GM23248 (cell line): ENCODE data around the gene SOBP.

ENCODE experiments used
- EZH2 ChIP-seq: fragments of 200-600 bp; sonication (generic); IDR thresholded peaks from 2 replicates; pipeline ENCODE4 v1.6.1; 2018; ENCODE audit warnings: antibody characterized with exemption, mild to moderate bottlenecking; ENCODE audit not compliant: insufficient read depth, poor library complexity, severe bottlenecking
- EZH2phosphoT487 ChIP-seq: fragments of 200-600 bp; sonication (generic); IDR thresholded peaks from 2 replicates; pipeline ENCODE4 v1.6.1; 2018; ENCODE audit warnings: antibody characterized with exemption, moderate library complexity, mild to moderate bottlenecking, low read depth; ENCODE audit not compliant: insufficient read depth

DNA sequence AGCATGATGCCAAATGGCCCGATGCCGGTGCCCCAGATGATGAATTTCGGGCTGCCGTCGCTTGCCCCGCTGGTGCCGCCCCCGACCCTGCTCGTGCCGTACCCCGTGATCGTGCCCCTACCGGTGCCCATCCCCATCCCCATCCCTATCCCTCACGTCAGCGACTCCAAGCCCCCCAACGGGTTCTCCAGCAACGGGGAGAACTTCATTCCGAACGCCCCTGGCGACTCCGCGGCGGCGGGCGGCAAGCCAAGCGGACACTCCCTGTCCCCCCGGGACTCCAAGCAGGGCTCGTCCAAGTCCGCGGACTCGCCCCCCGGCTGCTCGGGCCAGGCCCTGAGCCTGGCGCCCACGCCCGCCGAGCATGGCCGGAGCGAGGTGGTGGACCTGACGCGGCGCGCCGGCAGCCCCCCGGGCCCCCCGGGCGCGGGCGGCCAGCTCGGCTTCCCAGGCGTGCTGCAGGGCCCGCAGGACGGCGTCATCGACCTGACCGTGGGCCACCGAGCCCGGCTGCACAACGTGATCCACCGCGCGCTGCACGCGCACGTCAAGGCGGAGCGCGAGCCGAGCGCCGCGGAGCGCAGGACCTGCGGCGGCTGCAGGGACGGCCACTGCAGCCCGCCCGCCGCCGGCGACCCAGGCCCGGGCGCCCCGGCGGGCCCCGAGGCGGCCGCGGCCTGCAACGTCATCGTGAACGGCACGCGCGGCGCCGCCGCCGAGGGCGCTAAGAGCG is 144.6 kb downstream of the SOBP start:
- no peak for TF ChIP-seq EZH2
- no peak for TF ChIP-seq EZH2phosphoT487
